NCI-H1048 (cell line): ENCODE results near the gene NR1H4.
"Not testable (repeated sequence)": the region's sequence is repeated elsewhere in the genome, so short reads cannot be mapped to it uniquely, and the experiment has no call there.

Experiments used
- DNase-seq: peaks from one replicate; lab custom pipeline; 2025; lab: John Stamatoyannopoulos, UW

NR1H4 gene

GRCh38 chr12:100572184-100572583 lies 98.5 kb downstream of the NR1H4 start:
- DNase-seq: no peak

GRCh38 chr12:100573292-100574186 lies 99.9 kb downstream of the NR1H4 start, which contains the start of gene GAS2L3:
GAS2L3 (plus strand) TSS chr12:100573684; CDS start chr12:100594905, 21,221 bp downstream.
- peak; percentile 46 for DNase-seq

- no peak for DNase-seq
Observed at GRCh38 chr12:100574187-100575074, 100.8 kb downstream of the NR1H4 start.

GRCh38 chr12:100576331-100577036 lies 102.8 kb downstream of the NR1H4 start:
- DNase-seq: no peak

GRCh38 chr12:100578923-100579322 lies 105.3 kb downstream of the NR1H4 start:
- DNase-seq: no peak

- no peak for DNase-seq
Observed at GRCh38 chr12:100579844-100580243, 106.2 kb downstream of the NR1H4 start.

GRCh38 chr12:100584256-100584655 lies 110.6 kb downstream of the NR1H4 start:
- DNase-seq: no peak

- DNase-seq: no peak
Observed at GRCh38 chr12:100591979-100592378, 118.3 kb downstream of the NR1H4 start.

GRCh38 chr12:100593490-100593889 lies 119.8 kb downstream of the NR1H4 start:
- DNase-seq: no peak

- no peak for DNase-seq
Observed at GRCh38 chr12:100601626-100602025, 128.0 kb downstream of the NR1H4 start.

GRCh38 chr12:100602997-100603396 lies 129.3 kb downstream of the NR1H4 start:
- DNase-seq: not testable (repeated sequence)

- DNase-seq: no peak
Observed at GRCh38 chr12:100608776-100609175, 135.1 kb downstream of the NR1H4 start.

- DNase-seq: no peak
Observed at GRCh38 chr12:100610666-100611430, 137.2 kb downstream of the NR1H4 start.

- no peak for DNase-seq
Observed at GRCh38 chr12:100612606-100613005, 138.9 kb downstream of the NR1H4 start.
